K562 (cell line): Measurements from ENCODE around the gene ARID3C. TPM values are rescaled to one million over a fixed set of nuclear protein-coding genes. Genes with fewer than 3 reads are reported as not detected.

Experiments used
- ATAC-seq: fragments of 200-7000 bp; cut with Tn5 transposase; 3 replicates; pipeline ENCODE4 v1.9.1; 2020; ENCODE audit warnings: moderate library complexity
- BruUV-seq: library from RNA; stranded (reverse); fragments of 400-500 nt; replicated peaks from 2 replicates; lab custom pipeline; 2021; lab: Mats Ljungman, UMichigan
- CTCF ChIA-PET: fragments of 300-600 bp; formaldehyde crosslinking; extraction: SDS; loops from one replicate; lab custom pipeline; 2021; ENCODE audit warnings: low intra/inter-chr PET ratio; lab: Yijun Ruan, JAX
- POLR2A ChIA-PET: fragments of 300-600, 350-650 bp; sonication (Branson Sonifier 250); formaldehyde crosslinking; extraction: SDS; loops from one replicate; lab custom pipeline; 2021; ENCODE audit warnings: antibody characterized with exemption, inconsistent platforms; lab: Yijun Ruan, JAX
- DNase-seq, 4 experiments: peaks; one replicate each; pipeline versions ENCODE4 v3.0.0 to v3.0.0-alpha.2; 2011 to 2018; ENCODE audit warnings: low spot score in 3 of 4, mixed read lengths in 3 of 4; ENCODE audit errors: extremely low read depth in 1 of 4
- FAIRE-seq: peaks from 2 replicates; lab custom pipeline; 2011; peaks lifted over from hg19 to GRCh38; lab: Jason Lieb, UNC
- H2AFZ ChIP-seq: 2 replicates; pipeline ENCODE4 v1.6.0; 2011; ENCODE audit warnings: low read depth, low read length, control low read depth, inconsistent platforms
- H3K27ac ChIP-seq: fragments of 200-600 bp; 3 replicates; pipeline ENCODE4 v1.8.0; 2011; ENCODE audit warnings: low read depth, mild to moderate bottlenecking, control low read depth, inconsistent platforms, low read length, moderate library complexity, mixed read lengths; ENCODE audit errors: extremely low read depth
- H3K27me3 ChIP-seq, 2 experiments: fragments of 300-600 bp in 1 of 2; 2 replicates in 1 of 2; 3 replicates in 1 of 2; pipeline versions ENCODE4 v1.6.0 to v1.8.0; 2011; ENCODE audit warnings: inconsistent platforms in 2 of 2, low read length in 2 of 2, mild to moderate bottlenecking in 1 of 2, mixed read lengths in 1 of 2, moderate library complexity in 1 of 2; ENCODE audit not compliant: control insufficient read depth in 2 of 2, insufficient read depth in 2 of 2
- H3K36me3 ChIP-seq: fragments of 300-600 bp; 3 replicates; pipeline ENCODE4 v1.8.0; 2011; ENCODE audit warnings: mild to moderate bottlenecking, low read length, inconsistent platforms; ENCODE audit not compliant: control insufficient read depth, insufficient read depth
- H3K4me1 ChIP-seq, 2 experiments: fragments of 200-600 bp in 1 of 2; replicated peaks in 1 of 2; 2 replicates in 1 of 2; 3 replicates in 1 of 2; pipeline versions ENCODE4 v1.5.1 to v1.8.0; 2011; ENCODE audit warnings: inconsistent platforms in 2 of 2, low read length in 2 of 2, mild to moderate bottlenecking in 1 of 2, mixed read lengths in 1 of 2, moderate library complexity in 1 of 2; ENCODE audit not compliant: control insufficient read depth in 2 of 2, insufficient read depth in 2 of 2
- H3K4me2 ChIP-seq: 2 replicates; pipeline ENCODE4 v1.6.1; 2011; ENCODE audit warnings: low read length, control low read depth, inconsistent platforms, mixed read lengths; ENCODE audit not compliant: insufficient read depth
- H3K4me3 ChIP-seq: fragments of 200-600 bp; sonication (generic), shearing (Covaris generic); 2 replicates; pipeline ENCODE4 v1.5.1; 2016; ENCODE audit warnings: control low read depth, inconsistent platforms
- H3K79me2 ChIP-seq: fragments of 200-600 bp; 3 replicates; pipeline ENCODE4 v1.8.0; 2011; ENCODE audit warnings: low read length, inconsistent platforms; ENCODE audit not compliant: control insufficient read depth, insufficient read depth
- H3K9ac ChIP-seq, 2 experiments: 2 replicates each; pipeline versions ENCODE4 v1.6.0 to v1.6.1; 2011; ENCODE audit warnings: low read depth in 2 of 2, low read length in 2 of 2, control low read depth in 1 of 2, inconsistent platforms in 1 of 2, mild to moderate bottlenecking in 1 of 2, mixed read lengths in 1 of 2; ENCODE audit not compliant: insufficient read depth in 1 of 2
- H3K9me1 ChIP-seq: one replicate; pipeline ENCODE4 v1.6.0; 2011; ENCODE audit warnings: inconsistent platforms, mild to moderate bottlenecking, low read length, moderate library complexity; ENCODE audit not compliant: control insufficient read depth, insufficient read depth
- H3K9me3 ChIP-seq: replicated peaks from 2 replicates; pipeline ENCODE4 v1.5.1; 2011; ENCODE audit warnings: low read depth, low read length, inconsistent platforms; ENCODE audit not compliant: control insufficient read depth, insufficient read depth
- H4K20me1 ChIP-seq: replicated peaks from 2 replicates; pipeline ENCODE4 v1.6.1; 2011; ENCODE audit warnings: low read length, inconsistent platforms, mixed read lengths; ENCODE audit not compliant: control insufficient read depth, insufficient read depth
- ASH1L ChIP-seq: fragments of 450-650 bp; IDR thresholded peaks from 2 replicates; pipeline ENCODE4 v1.6.1; 2018; ENCODE audit warnings: borderline replicate concordance, mild to moderate bottlenecking, low read depth; ENCODE audit not compliant: partially characterized antibody
- ESRRB ChIP-seq: fragments of 250-450 bp; sonication (Bioruptor Pico); IDR thresholded peaks from 2 replicates; pipeline ENCODE4 v1.5.0; 2020; ENCODE audit warnings: mild to moderate bottlenecking, moderate library complexity, borderline replicate concordance
- KLF13 ChIP-seq: fragments of 450-650 bp; IDR thresholded peaks from 2 replicates; pipeline ENCODE4 v1.6.1; 2016; ENCODE audit warnings: missing genetic modification characterization, low read depth, mild to moderate bottlenecking, missing compliant biosample characterization, moderate library complexity, borderline replicate concordance
- MEF2D ChIP-seq: conservative IDR thresholded peaks from 2 replicates; pipeline ENCODE4 v1.6.1; 2016; ENCODE audit warnings: low read depth, missing genetic modification characterization, missing compliant biosample characterization
- RBFOX2 ChIP-seq: fragments of 200-400 bp; formaldehyde crosslinking; IDR thresholded peaks from 2 replicates; pipeline ENCODE4 v1.6.1; 2017; ENCODE audit warnings: low read depth, mild to moderate bottlenecking, low read length, moderate library complexity
- RBM39 ChIP-seq: fragments of 200-400 bp; formaldehyde crosslinking; optimal IDR thresholded peaks from 2 replicates; pipeline ENCODE3; 2018; ENCODE audit warnings: low read depth, low read length
- SP2 ChIP-seq: IDR thresholded peaks from 2 replicates; pipeline ENCODE4 v1.6.1; 2011; ENCODE audit warnings: mild to moderate bottlenecking, low read depth, low read length, moderate library complexity; ENCODE audit not compliant: poor library complexity, severe bottlenecking; ENCODE audit errors: extremely low read depth
- SPI1 ChIP-seq: IDR thresholded peaks from 2 replicates; pipeline ENCODE4 v1.6.1; 2011; ENCODE audit warnings: low read depth, low read length, control low read depth, borderline replicate concordance
- TOE1 ChIP-seq, 2 experiments: fragments of 450-650 bp in 1 of 2; sonication (generic) in 1 of 2; formaldehyde crosslinking in 1 of 2; IDR thresholded peaks; 2 replicates each; pipeline versions ENCODE4 v1.7.1 to v1.8.0; 2016 to 2022; ENCODE audit warnings: borderline replicate concordance in 2 of 2, mild to moderate bottlenecking in 2 of 2, antibody characterized with exemption in 1 of 2, inconsistent platforms in 1 of 2, low read depth in 1 of 2, missing genetic modification reagents in 1 of 2, moderate library complexity in 1 of 2
- ZNF507 ChIP-seq: conservative IDR thresholded peaks from 2 replicates; pipeline ENCODE4 v1.6.1; 2017; ENCODE audit warnings: missing genetic modification characterization, missing compliant biosample characterization
- WGBS: fragments of 100-300 bp; shearing (Covaris generic); methylation state at CpG from one replicate; pipeline ENCODE4 v1.1.6; 2016; ENCODE audit warnings: low coverage, mixed read lengths; ENCODE audit not compliant: insufficient coverage; ENCODE audit errors: missing lambda C conversion rate; 5-methylcytosine and 5-hydroxymethylcytosine counted together
- in situ Hi-C: fragments of 300-500 bp; cut with MboI; formaldehyde crosslinking; loops from 4 replicates; pipeline ENCODE4 v1.15.0; 2018; ENCODE audit warnings: inconsistent platforms, mixed read lengths
- intact Hi-C: fragments of 100-400 bp; cut with micrococcal nuclease; formaldehyde crosslinking; loops from 2 replicates; pipeline ENCODE4 v1.14.2; 2022
- polyA plus RNA-seq, 8 experiments: library from polyadenylated mRNA; depleted of rRNA in 4 of 8; stranded (reverse) in 5 of 8; unstranded in 3 of 8; fragments of >200 nt; fragmentation: Nextera tagmentation in 2 of 8; fragmentation: Illumina TruSeq in 1 of 8; extraction: Ambion mirVana in 2 of 8; extraction: Trizol in 1 of 8; gene quantifications; 2 replicates each; pipeline versions ENCODE4 v1.2.1 to v1.2.3, GENCODE V29; 2011 to 2014; ENCODE audit warnings: inconsistent platforms in 1 of 8, missing spikeins in 1 of 8
- total RNA-seq, 7 experiments: library from RNA; depleted of rRNA in 6 of 7; stranded (reverse); fragments of >200 nt in 6 of 7; fragmentation: Illumina TruSeq in 2 of 7; extraction: Trizol in 2 of 7; gene quantifications; 2 replicates each; pipeline versions ENCODE4 v1.2.1 to v1.2.3, GENCODE V29; 2011 to 2021; ENCODE audit warnings: low replicate concordance in 1 of 7
- TF ChIP-seq, protein P1 (sequence below): fragments of 450-650 bp; IDR thresholded peaks from 2 replicates; pipeline ENCODE4 v1.6.1; 2017; ENCODE audit warnings: antibody characterized with exemption, mild to moderate bottlenecking
- TF ChIP-seq, protein P2 (sequence below): fragments of 450-650 bp; IDR thresholded peaks from 2 replicates; pipeline ENCODE4 v1.6.1; 2014; ENCODE audit warnings: low read depth, mild to moderate bottlenecking, moderate library complexity, borderline replicate concordance

Gene ARID3C
- total and polyA plus RNA-seq, 9 of the 15 experiments (the other 6 are each of a cell fraction or from before 2014, with no cell fraction given): not detected

DNA sequence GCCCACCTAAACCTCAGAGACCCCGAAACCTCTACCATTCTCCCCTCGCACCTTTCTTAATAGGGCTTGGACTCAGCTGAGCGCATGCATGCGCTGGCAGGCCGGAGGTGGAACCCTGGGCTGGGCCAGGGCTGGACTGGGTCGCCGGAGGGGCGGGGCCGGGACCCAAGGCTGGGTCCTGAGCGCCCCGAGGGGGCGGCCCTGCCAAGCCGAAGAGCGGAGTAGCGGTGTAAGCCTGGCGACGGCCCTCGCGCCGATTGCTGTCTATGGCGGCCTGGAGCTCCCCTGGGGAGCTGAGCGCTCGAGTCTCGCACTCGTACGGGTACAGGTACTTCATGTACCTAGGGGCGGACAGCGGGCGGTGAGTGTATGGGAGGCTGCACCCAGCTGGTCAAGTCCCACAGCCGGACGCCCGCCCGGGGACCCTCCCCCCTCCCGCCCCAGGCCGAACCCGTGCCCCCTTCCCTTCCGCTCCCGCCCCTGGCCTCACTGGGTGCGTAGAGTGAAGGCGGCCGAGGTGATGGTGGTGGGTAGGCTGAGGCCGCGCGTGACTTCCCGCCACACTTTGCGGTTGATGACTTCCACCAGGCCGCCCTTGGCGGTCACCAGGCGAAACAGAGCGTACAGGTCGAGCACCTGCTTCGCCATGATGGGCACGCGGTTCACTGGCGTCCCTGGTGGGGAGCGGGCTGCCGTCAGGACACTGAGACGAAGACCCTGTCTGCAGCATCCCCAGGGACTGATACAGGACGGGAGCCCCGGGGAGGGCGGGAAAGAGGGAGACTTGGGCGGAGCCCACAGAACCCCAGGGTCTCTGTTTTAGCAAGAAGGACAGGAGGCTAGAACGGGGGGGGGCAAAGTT lies 5.3 kb downstream of the ARID3C start:
- 78% methylated on average over 12 of the region's 63 CpGs for WGBS
- Histone ChIP-seq H3K4me3 (no peak overlapping the region), H3K4me1 (peaks cover 5 to 18% of the 10 kb centered on the region in 2 experiments; a peak in 3 of 5 replicates), H3K9me1 (no peaks in the 10 kb centered on the region), H3K27ac (no peak overlapping the region), H3K79me2 (no peaks in the 10 kb centered on the region; the same call in 2 of the 3 replicates), H2AFZ (no peak overlapping the region), H3K9me3 (no peaks in the 10 kb centered on the region), H3K9ac (no peak overlapping the region), H3K4me2 (no peak overlapping the region), H4K20me1 (no peaks in the 10 kb centered on the region), H3K27me3 (peaks cover 9 to 35% of the 10 kb centered on the region in 2 experiments; a peak in 4 of 5 replicates), H3K36me3 (no peaks in the 10 kb centered on the region)
- in situ Hi-C loops (no loop called here), intact Hi-C loops (no loop called here)
- DNase-seq: no peak
- CTCF ChIA-PET: no interaction called here
- no TSS peak for BruUV-seq
- FAIRE-seq: no peak
- POLR2A ChIA-PET: no interaction called here
- ATAC-seq: no peak
- TF ChIP-seq ZNF507 (tag): no peak
- no peak for TF ChIP-seq SP2
- TF ChIP-seq ASH1L: no peak
- TF ChIP-seq KLF13 (tag): no peak
- TF ChIP-seq RBM39: no peak
- TF ChIP-seq ESRRB (CRISPR knock-in tag): no peak
- no peak for TF ChIP-seq RBFOX2
- TF ChIP-seq, protein P1, sequence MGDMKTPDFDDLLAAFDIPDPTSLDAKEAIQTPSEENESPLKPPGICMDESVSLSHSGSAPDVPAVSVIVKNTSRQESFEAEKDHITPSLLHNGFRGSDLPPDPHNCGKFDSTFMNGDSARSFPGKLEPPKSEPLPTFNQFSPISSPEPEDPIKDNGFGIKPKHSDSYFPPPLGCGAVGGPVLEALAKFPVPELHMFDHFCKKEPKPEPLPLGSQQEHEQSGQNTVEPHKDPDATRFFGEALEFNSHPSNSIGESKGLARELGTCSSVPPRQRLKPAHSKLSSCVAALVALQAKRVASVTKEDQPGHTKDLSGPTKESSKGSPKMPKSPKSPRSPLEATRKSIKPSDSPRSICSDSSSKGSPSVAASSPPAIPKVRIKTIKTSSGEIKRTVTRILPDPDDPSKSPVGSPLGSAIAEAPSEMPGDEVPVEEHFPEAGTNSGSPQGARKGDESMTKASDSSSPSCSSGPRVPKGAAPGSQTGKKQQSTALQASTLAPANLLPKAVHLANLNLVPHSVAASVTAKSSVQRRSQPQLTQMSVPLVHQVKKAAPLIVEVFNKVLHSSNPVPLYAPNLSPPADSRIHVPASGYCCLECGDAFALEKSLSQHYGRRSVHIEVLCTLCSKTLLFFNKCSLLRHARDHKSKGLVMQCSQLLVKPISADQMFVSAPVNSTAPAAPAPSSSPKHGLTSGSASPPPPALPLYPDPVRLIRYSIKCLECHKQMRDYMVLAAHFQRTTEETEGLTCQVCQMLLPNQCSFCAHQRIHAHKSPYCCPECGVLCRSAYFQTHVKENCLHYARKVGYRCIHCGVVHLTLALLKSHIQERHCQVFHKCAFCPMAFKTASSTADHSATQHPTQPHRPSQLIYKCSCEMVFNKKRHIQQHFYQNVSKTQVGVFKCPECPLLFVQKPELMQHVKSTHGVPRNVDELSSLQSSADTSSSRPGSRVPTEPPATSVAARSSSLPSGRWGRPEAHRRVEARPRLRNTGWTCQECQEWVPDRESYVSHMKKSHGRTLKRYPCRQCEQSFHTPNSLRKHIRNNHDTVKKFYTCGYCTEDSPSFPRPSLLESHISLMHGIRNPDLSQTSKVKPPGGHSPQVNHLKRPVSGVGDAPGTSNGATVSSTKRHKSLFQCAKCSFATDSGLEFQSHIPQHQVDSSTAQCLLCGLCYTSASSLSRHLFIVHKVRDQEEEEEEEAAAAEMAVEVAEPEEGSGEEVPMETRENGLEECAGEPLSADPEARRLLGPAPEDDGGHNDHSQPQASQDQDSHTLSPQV: no peak
- TF ChIP-seq, protein P2, sequence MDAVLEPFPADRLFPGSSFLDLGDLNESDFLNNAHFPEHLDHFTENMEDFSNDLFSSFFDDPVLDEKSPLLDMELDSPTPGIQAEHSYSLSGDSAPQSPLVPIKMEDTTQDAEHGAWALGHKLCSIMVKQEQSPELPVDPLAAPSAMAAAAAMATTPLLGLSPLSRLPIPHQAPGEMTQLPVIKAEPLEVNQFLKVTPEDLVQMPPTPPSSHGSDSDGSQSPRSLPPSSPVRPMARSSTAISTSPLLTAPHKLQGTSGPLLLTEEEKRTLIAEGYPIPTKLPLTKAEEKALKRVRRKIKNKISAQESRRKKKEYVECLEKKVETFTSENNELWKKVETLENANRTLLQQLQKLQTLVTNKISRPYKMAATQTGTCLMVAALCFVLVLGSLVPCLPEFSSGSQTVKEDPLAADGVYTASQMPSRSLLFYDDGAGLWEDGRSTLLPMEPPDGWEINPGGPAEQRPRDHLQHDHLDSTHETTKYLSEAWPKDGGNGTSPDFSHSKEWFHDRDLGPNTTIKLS: no peak
- no peak for TF ChIP-seq TOE1 (IDR thresholded peaks at IDR 0.05; ENCODE audit: borderline replicate concordance)
- no peak for TF ChIP-seq TOE1 (CRISPR knock-in tag; IDR thresholded peaks at IDR 0.05; ENCODE audit: borderline replicate concordance, low read depth)
- TF ChIP-seq SPI1: no peak
- no peak for TF ChIP-seq MEF2D (tag)
